DND-41 (cell line): ENCODE data around the gene PDE4D.

Source experiments
- CTCF ChIP-seq: IDR thresholded peaks from 2 replicates; pipeline ENCODE4 v1.5.1; 2012; ENCODE audit warnings: borderline replicate concordance, low read length, moderate library complexity, mild to moderate bottlenecking; ENCODE audit not compliant: poor library complexity, severe bottlenecking; ENCODE audit errors: extremely low read depth
- EZH2 ChIP-seq: IDR thresholded peaks from 3 replicates; pipeline ENCODE4 v1.6.1; 2012; ENCODE audit warnings: borderline replicate concordance, low read depth, mild to moderate bottlenecking, moderate library complexity, low read length, inconsistent platforms; ENCODE audit not compliant: severe bottlenecking

- TF ChIP-seq CTCF (no peak), EZH2 (no peak)
These were observed 124.5 kb downstream of the PDE4D start for GRCh38 chr5:59769041-59769360.
